C4-2B (cell line): ENCODE measurements around the gene FCMR.
A peak's percentile ranks its signal among the peaks of the same experiment; 100 is the strongest.

Source experiments
- H3K27ac ChIP-seq: fragments of 450-650 bp; 2 replicates; pipeline ENCODE4 v1.5.1; 2017
- ZFX ChIP-seq: fragments of 450-650 bp; IDR thresholded peaks from 2 replicates; pipeline ENCODE4 v1.6.1; 2017
- TF ChIP-seq, protein P1 (sequence below): fragments of 450-650 bp; conservative IDR thresholded peaks from 2 replicates; pipeline ENCODE4 v1.5.1; 2017; ENCODE audit warnings: mild to moderate bottlenecking

Gene FCMR

DNA sequence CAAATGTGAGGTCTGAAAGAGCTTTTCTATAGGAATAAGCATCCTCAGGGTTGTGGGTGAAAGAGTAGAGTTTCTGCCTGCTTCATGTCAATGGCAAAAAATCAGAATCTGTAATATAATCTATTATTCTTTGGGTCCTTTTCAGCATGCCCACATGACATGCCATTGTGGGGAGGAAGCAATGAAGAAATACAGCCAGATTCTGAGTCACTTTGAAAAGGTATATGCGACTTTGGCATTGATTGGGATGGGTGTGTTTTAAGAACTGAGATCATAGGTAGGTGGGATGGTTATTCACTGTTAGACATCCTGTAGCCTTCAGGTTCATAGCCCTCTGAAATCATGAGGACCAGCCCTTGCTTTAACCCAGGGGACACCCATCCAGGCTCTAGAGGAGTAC, 54.5 kb downstream of the FCMR start:
- no peak overlapping the region for H3K27ac ChIP-seq
- TF ChIP-seq, protein P1, sequence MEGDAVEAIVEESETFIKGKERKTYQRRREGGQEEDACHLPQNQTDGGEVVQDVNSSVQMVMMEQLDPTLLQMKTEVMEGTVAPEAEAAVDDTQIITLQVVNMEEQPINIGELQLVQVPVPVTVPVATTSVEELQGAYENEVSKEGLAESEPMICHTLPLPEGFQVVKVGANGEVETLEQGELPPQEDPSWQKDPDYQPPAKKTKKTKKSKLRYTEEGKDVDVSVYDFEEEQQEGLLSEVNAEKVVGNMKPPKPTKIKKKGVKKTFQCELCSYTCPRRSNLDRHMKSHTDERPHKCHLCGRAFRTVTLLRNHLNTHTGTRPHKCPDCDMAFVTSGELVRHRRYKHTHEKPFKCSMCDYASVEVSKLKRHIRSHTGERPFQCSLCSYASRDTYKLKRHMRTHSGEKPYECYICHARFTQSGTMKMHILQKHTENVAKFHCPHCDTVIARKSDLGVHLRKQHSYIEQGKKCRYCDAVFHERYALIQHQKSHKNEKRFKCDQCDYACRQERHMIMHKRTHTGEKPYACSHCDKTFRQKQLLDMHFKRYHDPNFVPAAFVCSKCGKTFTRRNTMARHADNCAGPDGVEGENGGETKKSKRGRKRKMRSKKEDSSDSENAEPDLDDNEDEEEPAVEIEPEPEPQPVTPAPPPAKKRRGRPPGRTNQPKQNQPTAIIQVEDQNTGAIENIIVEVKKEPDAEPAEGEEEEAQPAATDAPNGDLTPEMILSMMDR: no peak
- no peak for TF ChIP-seq ZFX

DNA sequence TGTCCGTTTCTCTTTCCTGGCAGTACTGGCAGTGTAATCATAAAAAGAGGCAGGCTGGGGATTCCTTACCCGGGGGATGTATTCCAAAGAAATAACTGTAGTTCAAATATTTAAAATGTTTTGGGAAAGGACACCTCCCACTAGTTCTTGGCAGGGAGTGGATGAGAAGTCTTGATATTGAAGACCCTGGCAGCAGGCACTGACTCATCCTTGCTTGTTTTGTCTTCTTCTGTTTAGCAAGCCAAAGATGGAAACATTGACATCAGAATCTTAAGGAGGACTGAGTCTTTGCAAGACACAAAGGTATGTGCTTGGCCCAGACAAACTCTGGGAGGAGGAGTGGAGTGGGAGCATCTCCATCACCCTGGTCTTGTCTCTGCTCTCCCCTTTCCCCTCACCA, 55.7 kb downstream of the FCMR start:
- TF ChIP-seq ZFX: no peak
- TF ChIP-seq, protein P1: no peak
- no peak overlapping the region for H3K27ac ChIP-seq

- TF ChIP-seq ZFX: no peak
- TF ChIP-seq, protein P1: peak; percentile 97
- no peak within 1 kb of the TSS for H3K27ac ChIP-seq
These were observed 56.6 kb downstream of the FCMR start, which contains the start of gene IL20 for GRCh38 chr1:206864939-206865671. IL20 (plus strand) TSS chr1:206865623; CDS start chr1:206865853, 230 bp downstream.

- H3K27ac ChIP-seq: no peak overlapping the region
- no peak for TF ChIP-seq ZFX
- TF ChIP-seq, protein P1: no peak
These were observed 58.5 kb downstream of the FCMR start for GRCh38 chr1:206863266-206863665.

DNA sequence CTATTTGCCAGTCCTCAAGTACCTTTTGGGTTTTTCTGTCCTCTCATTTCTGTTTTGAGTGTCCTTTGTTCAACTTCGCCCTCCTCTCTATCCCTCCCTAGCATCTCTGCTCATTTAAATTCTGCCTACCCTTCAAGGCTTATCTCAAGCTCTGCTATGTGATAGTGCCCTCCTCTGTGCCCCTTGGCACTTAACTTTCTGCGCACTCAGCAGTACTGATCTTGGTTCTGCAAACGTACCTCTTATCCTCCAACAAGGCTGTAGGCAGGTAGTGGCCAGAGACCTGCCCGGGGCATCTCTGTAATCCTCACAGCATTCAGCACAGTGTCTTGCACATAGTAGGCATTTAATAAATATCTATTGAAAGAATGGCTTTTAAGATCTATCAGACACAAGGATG, 61.6 kb downstream of the FCMR start:
- TF ChIP-seq ZFX: no peak

DNA sequence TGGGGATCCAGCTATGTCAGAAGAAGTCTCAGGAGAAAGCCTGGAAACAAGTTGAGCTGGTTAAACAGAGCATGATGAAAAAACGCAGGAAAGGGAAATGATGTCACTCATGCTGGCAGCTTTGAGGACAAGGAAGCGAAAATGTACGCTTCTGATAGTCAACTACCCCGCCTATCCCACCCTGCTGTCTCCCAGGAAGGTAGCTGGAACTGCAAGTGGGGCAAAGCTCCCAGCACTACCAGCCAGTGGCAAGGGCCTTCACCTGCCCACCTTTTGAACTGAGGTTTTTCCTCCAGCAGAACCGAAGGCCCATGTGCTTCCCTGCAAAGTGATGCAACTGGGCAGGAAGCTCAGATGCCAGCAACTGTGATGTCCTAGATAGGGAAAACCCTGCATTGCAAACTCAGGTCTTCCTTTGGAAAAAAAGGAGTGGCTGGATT, 62.6 kb downstream of the FCMR start:
- no peak overlapping the region for H3K27ac ChIP-seq
- TF ChIP-seq, protein P1: no peak
- no peak for TF ChIP-seq ZFX

More for the DNA sequence above, 61.6 kb downstream of the FCMR start:
- H3K27ac ChIP-seq: no peak overlapping the region

DNA sequence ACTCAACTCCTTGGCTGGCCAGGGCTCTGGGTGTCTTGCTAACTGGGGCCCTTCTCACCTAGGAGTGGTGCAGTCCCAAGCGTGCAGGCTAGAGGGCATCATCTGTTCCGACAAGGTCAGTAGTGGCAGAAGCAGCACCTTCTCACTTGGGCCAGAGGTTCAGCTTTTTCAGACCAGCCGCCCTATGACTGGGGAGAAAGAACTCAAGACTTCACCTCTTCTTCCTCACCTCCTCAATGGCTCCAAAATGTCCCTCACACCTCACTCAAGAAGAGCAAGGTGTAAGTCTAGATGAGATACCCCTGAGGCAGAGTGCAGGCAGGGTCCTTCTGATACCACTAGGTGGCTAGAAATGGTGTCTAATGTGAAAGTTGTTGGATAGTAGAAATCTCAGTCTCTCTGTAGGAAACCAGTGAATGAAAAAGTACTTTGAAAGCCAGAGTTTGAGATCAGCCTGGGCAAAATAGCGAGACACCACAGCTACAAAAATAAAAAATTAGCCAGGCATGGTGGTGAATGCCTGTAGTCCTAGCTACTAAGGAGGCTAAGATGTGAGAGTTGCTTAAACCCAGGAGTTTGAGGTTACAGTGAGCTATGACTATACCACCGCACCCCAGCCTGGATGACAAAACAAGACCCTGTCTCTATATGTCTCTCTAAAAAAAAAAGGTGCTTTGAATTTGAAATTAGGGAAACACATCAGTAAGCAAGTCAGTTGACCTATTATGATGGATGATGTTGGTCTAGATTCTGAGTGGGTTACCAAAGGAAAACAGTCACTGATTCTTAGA, 64.9 kb downstream of the FCMR start:
- TF ChIP-seq ZFX: no peak
- TF ChIP-seq, protein P1: peak; percentile 45
- H3K27ac ChIP-seq: no peak overlapping the region
